Left colon (tissue), 2 donors: ENCODE measurements around the gene EHMT1. TPM values are rescaled to one million over a fixed set of nuclear protein-coding genes. Genes with fewer than 3 reads are reported as not detected.
"Not testable (repeated sequence)": the region's sequence is repeated elsewhere in the genome, so short reads cannot be mapped to it uniquely, and the experiment has no call there.

Source experiments
- ATAC-seq: fragments of 200-7000 bp; cut with Tn5 transposase; one replicate; pipeline ENCODE4 v1.9.1; 2020; ENCODE audit warnings: mild to moderate bottlenecking, moderate library complexity
- DNase-seq, 2 donors: peaks; one replicate each; pipeline ENCODE4 v3.0.0-alpha.2; 2020
- intact Hi-C, 2 donors: fragments of 100-400 bp; cut with DNase I in 1 of 2; cut with micrococcal nuclease in 1 of 2; formaldehyde crosslinking; loops; one replicate each; pipeline versions ENCODE4 v1.11.2 to v1.14.0; 2022; cut with DNase I, micrococcal nuclease
- total RNA-seq, 2 donors: library from RNA; stranded (reverse); fragmentation: NEBNext Ultra II Directional; extraction: Animal tissue kit (Norgen Biotek cat#: 25700); gene quantifications; one replicate each; pipeline ENCODE4 v1.2.1, GENCODE V29; 2021
- donor health status: DM: no; HTN: no; CAD: no.
- donor health status: DM: yes; HTN: yes; CAD: no.

Gene EHMT1
- total RNA-seq, 2 donors from 2014 or later = 72.2 to 98.4 TPM

DNA sequence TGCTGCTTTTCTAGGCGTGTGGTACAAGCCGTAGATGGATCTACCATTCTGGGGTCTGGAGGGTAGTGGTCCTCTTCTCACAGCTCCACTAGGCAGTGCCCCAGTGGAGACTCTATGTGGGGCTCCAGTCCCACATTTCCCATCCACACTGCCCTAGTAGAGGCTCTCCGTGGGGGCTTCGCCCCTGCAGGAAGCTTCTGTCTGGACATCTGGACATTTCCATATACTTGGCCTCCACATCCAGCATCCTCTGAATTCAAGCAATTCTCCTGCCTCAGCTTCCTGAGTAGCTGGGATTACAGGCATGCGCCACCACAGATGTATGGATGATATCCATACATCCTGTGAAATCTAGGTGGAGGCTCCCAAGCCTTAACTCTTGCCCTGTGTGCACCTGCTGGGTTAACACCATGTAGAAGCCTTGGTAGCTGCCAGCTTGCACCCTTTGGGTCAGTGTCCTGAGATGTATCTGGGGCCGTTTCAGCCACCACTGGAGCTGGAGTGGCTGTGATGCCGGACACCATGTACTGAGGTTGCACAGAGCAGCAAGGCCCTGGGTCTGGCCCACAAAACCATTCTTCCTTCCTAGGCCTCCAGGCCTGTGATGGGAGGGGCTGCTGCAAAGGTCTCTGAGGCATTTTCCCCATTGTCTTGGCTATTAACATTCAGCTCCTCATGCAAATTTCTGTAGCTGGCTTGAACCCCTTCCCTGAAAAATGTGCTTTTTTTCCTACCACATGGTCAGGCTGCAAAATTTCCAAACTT lies 84.0 kb downstream of the EHMT1 start:
- no peak for DNase-seq
- no peak for ATAC-seq
- intact Hi-C loops = no loop called here

DNA sequence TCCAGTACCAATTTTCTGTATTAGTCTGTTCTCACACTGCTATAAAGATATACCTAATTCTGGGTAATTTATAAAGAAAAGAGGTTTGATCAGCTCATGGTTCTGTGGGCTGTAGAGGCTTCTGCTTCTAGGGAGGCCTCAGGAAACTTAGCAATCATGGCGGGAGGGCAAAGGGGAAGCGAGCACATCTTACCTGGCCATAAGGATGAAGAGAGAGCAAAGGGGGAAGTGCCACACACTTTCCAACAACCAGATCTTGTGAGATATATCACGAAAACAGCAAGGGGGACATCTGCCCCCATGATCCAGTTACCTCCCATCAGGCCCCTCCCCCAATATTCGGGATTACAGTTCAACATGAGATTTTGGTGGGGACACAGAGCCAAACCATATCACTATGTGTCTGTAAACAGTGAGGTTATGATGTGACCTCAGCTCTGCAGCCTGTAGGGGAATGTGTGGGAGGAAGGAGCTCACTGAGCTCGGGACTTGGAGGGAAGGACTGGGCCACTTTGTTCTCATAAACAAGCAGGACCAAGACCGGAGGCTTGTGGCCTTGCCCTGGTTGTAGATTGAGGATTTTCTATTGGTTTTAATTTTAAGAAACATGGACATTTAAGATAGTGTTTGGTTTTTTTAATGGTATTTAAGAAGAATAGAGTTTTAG lies 85.2 kb downstream of the EHMT1 start:
- intact Hi-C loops = no loop called here
- no peak for ATAC-seq
- no peak for DNase-seq

DNA sequence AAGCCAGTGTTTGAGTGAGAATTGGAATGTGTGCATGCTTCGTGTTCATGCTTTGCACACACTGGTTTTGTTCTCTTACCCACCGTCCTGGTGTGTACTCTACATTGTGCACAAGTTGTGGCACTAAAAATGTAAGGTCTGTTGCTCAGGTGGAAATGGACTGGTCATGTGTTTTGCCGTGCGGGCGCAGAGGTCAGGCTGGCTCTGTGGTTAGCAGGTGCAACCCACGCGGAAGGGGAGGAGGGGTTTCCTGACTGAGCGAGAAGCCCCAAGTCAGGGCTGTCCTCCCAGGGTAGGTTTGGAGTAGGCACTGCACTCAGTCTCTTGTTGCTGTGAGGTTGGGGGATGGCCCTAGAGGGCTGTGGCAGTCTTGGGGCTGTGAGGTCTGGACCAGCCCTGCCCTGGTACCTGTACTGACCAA lies 86.6 kb downstream of the EHMT1 start:
- intact Hi-C loops = no loop called here
- DNase-seq = peak in 1 of 2 donors; percentile 29
- ATAC-seq = peak; percentile 25

DNA sequence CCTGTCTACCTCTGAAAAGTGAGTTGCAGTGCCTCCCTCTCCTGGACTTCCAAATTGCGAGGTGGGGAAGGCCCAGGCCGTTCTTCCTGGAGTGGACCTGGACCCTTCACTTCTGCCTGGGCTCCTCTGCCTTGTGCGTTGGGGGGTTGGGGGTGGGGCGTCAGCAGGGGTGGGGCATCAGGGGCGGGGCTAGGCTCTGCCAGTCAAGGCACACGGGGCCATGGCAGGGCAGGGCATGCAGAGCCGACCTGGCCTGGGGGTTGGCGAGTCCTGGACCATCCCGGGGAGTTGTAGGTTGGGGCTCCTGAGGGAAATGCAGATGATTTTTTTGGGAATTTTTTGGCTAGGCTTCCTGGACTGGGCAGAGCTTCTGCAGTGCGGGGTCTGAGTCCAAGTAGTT lies 87.1 kb downstream of the EHMT1 start:
- intact Hi-C loops = no loop called here
- DNase-seq (no peak), ATAC-seq (peak; percentile 26)

DNA sequence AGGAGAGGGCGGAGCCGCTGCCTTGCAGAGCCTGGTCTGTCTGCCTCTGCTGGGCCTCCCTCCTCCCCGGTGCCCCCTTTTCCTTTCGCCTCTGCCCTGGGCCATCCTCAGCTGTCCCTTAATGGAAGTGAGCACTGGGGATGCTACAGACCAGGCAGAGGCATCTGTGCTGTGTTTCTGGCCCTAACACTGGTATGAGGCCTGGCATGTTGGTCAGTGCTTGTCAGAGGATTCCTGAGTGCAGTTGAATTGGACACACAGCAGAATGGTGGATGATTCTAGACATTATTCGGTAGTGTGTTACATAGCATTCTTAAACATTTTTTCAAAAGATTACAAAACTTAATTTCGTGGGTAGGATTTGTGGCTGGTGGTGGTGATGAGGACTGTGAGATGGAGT lies 88.6 kb downstream of the EHMT1 start:
- intact Hi-C loops = no loop called here
- DNase-seq (no peak), ATAC-seq (no peak)

DNA sequence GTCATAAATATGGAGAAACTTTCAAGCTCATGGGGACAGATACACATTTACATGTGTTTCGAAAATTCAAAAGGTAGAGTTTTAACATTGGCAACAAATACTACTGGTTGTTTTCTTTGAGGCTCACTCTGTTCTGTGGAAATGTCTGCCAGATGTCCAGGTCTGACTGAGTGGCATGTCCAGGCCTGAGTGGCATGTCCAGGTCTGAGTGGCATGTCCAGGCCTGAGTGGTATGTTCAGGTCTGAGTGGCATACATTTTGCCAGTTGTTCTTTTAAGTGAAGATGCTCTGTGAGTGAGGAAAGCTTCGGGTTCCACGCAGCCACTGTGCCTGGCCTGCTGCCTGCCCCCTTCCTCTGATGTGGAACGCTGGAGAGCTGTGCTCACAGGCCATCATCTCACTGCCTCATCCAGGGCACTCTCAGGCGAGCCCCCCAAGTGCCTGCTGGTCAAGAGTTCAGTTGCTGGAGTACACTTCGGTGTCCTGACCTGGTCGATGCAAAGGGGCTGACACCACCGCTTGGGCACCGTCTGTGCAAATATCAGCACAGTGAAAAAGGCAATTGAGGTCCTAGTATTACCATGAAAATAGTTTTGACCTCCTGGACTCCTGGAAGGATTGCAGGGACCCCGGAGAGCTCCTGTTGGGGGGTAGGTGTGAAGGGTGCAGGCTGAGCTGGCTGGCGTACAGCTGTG lies 89.9 kb downstream of the EHMT1 start:
- ATAC-seq (no peak), DNase-seq (no peak)
- intact Hi-C loops = no loop called here

DNA sequence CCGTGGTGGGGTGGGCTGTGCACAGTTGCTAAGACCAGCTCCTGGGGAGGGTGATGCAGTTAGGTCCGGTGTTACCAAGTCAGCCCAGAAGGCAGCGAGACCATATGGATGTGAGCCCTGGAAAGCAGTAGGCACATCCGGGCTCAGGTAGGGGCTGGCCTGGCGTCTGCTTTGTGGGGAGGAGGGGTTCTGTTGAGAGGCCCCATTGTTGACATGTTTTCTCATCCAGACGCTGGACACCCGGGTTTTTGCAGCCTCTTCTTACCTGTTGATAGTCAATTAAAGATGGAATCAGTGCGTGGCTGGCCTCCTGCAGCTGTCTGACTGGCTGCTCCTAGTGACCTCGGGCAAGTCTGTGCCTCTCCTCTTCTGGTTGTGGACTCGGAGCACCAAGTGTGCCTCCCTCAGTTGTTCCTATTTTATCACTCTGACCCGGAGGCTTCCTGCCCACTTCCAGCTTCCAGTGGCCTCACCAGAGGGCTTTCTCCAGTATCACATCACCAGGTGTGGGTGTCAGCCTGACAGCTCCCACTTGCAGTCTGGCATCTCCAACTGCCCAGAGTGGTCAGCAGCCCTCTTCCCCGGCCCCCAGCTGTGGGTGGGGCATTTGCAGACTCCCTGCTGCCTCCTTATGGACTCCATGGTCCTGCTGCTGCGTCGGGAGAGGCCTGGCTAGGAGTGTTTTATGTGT lies 90.8 kb downstream of the EHMT1 start:
- ATAC-seq (no peak), DNase-seq (no peak)
- intact Hi-C loops = no loop called here

DNA sequence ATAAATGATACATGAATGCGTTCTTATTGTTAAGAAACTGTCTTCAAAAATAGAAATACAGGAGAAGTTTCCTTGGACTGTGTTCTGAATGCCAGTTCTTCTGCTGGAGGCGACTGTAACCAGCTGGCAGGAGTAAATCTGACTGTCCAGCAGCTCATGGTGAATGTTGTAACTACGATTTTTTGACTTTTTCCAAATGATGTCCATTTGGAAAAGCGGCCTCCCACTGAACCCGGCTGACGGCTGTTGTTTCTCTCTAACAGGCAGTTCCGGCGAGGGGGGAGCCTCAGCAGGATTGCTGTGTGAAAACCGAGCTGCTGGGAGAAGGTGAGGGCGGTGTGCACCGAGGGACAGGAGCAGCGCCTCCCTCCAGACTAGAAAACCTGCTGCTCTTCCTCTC lies 91.9 kb downstream of the EHMT1 start:
- intact Hi-C loops = no loop called here
- DNase-seq (no peak), ATAC-seq (no peak)

DNA sequence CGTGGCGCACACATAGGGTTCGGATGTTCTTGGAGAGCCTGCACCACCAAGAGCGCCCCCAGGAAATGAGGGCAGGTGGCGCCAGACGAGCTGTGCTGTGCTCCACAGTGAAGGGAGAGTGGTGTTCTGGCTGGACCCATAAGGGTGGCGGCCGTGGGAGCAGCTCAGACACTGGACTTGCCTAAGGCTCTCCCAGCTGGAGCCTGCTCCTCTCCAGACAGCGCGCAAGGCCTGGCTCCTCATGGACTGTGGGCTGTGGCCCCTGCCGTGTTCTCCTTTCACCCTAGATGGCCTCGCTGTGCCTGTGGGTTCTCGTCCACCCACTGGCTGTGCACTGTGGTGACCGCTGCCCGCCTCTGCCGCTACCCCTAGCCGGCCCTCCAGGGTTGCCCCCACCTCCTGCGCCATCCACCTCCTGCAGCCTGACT lies 92.9 kb downstream of the EHMT1 start:
- DNase-seq (no peak), ATAC-seq (no peak)
- intact Hi-C loops = no loop called here

DNA sequence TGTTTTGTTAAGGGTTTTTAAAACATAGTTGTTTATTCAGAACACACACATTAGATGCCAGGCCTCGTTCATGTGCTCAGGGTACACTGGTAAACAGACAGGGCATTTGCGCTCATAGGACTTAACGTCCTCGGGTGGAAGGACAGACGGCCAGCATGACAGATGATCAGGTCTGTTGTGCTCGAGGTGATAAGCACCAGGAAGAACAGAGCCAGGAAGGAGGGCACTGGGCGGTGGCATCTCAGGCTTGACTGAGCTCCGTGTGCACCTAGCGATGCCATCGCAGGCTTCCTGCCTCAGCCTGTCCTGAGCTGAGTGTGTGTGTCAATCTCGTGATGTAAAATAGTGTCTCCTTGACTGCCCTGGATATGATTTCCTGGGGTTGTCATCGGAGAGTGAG lies 96.5 kb downstream of the EHMT1 start:
- intact Hi-C loops = no loop called here
- DNase-seq (no peak), ATAC-seq (peak; percentile 26)

DNA sequence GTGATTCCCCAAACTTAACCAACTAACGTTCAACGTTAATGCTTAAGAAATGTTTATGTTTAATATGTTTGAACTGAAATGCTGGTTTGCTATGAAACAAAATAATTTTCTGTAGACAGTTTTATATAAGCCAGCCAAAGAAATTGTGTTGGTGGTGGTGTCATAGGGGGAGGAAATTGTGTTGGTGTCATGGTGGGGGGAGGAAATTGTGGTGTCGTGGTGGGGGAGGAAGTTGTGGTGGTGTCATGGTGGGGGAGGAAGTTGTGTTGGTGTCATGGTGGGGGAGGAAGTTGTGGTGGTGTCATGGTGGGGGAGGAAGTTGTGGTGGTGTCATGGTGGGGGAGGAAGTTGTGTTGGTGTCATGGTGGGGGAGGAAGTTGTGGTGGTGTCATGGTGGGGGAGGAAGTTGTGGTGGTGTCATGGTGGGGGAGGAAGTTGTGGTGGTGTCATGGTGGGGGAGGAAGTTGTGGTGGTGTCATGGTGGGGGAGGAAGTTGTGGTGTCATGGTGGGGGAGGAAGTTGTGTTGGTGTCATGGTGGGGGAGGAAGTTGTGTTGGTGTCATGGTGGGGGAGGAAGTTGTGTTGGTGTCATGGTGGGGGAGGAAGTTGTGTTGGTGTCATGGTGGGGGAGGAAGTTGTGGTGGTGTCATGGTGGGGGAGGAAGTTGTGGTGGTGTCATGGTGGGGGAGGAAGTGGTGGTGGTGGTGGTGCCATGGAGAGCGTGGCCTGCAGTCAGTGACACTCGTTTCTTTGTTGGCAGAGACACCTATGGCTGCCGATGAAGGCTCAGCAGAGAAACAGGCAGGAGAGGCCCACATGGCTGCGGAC lies 97.3 kb downstream of the EHMT1 start:
- ATAC-seq, intact Hi-C loops: not testable (repeated sequence)

DNA sequence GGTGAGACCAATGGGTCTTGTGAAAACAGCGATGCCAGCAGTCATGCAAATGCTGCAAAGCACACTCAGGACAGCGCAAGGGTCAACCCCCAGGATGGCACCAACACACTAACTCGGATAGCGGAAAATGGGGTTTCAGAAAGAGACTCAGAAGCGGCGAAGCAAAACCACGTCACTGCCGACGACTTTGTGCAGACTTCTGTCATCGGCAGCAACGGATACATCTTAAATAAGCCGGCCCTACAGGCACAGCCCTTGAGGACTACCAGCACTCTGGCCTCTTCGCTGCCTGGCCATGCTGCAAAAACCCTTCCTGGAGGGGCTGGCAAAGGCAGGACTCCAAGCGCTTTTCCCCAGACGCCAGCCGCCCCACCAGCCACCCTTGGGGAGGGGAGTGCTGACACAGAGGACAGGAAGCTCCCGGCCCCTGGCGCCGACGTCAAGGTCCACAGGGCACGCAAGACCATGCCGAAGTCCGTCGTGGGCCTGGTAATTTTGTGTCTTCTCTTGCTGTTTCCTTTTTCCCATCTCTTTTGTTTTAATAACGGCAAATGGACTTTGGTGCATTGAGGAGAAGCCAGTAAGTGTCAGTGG lies 98.0 kb downstream of the EHMT1 start:
- intact Hi-C loops = no loop called here
- no peak for ATAC-seq
- no peak for DNase-seq

More for the DNA sequence above, 97.3 kb downstream of the EHMT1 start:
- DNase-seq = not testable (repeated sequence)

DNA sequence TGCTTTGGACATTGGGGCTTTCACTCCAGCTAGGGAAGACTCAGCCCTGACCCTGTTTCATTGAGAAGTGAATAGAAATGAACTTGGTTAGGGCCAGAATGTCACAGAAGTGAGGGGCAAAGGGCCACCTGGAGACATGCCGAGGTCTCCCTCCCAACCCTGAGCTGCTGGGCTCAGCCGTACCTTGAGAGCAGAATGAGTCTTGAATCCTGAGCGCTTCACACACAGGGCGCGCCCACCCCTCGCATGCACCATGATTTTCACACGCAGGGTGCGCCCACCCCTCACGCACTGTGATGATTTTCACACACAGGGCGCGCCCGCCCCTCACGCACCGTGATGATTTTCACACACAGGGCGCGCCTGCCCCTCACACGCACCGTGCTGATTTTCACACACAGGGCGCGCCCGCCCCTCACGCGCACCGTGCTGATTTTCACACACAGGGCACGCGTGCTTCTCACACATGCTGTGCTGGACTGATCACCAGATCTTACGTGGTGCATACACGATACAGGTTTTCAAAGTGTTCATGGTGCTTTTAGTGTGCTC lies 99.0 kb downstream of the EHMT1 start:
- intact Hi-C loops = no loop called here
- ATAC-seq (peak; percentile 5), DNase-seq (no peak)

DNA sequence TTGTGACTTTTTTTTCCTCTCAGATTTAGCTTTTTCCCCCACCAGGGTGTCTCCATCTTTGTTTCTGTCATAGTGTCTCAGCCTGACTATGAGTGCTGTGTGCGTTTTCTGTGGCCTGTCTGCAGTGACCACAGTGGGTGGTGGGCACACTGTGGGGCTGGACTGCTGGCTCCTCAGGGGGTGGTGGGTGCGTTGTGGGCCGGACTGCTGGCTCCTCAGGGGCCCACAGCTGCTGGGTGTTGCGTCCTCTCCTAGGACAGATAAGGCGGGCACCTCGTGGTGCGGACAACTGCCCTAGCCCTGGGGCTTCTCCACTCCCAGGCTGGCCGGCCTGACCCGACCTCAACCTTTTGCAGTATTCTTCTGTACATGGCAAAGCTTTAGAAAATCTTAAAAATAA lies 100.4 kb downstream of the EHMT1 start:
- intact Hi-C loops = no loop called here
- ATAC-seq (no peak), DNase-seq (no peak)

DNA sequence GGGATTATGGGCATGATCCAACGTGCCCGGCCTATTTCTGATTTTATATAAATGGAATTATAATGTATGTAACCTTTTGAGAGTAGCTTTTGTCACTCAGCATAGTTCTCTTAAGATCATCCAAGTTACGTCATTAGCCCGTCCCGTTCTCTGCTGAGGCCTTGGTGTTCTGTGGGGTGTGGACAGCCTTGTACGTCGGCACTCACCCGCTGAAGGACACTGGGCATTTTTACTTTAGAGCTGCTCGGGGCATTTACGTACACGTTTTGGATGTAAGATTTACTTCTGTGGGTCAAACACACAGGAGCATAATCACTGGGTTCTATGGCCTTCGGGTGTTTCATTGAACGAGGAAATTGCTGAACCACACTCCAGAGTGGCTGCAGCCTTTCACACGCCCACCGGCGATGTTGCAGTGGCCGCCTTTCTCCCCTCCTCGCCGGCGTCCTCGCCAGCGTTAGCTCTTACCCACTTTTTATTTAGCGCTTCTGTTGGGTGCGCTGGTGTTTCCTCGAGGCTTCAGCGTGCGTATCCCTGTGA lies 101.8 kb downstream of the EHMT1 start:
- ATAC-seq (no peak), DNase-seq (no peak)
- intact Hi-C loops = no loop called here

DNA sequence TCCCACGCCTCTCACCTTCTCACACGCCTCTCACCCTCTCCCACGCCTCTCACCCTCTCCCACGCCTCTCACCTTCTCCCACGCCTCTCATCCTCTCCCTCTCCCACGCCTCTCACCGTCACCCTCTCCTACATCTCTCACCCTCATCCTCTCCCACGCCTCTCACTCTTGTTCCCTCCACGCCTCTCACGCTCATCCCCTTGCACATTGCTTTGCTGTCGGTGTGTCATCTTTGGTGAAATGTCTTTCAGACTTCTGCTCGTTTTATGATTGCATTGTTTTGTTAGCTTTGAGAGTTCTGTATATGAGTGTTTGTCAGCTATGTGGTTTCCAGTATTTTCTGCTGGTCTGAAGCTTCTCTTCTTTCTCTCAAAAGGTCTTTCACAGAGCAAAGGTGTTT lies 102.7 kb downstream of the EHMT1 start:
- intact Hi-C loops = no loop called here
- no peak for ATAC-seq
- no peak for DNase-seq

DNA sequence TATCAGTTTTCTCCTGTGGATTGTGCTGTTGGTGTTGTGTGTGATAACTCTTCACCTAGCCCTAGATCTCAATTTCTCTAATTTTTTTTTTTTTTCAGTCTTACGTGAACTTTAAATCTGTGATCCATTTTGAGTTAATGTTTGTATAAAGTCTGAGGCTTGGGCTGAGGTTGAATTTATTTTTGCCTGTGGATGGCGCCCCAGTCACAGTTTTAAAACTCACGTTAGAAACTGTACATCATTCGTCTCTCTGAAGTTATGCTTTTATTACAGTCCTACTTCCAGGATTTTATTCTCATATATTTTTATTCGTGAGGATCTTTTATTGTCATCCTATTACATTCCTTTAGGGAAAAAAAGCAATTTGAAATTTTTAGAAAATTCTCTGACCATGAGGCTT lies 103.1 kb downstream of the EHMT1 start:
- no peak for DNase-seq
- intact Hi-C loops = no loop called here
- ATAC-seq = no peak

DNA sequence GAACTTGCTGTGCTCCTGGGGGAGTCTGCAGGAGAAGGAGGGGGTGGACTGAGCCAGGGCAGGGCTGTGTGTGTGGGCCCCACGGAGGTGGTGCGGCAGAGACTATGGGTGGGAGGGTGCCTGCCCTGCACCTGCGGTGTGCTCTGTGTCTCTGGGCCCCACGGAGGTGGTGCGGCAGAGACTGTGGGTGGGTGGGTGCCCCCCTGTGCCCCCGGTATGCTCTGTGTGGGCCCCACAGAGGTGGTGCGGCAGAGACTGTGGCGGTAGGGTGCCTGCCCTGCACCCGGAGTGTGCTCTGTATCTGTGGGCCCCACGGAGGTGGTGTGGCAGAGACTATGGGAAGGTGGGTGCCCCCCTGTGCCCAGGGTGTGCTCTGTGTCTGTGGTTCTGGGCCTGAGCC lies 103.7 kb downstream of the EHMT1 start:
- no peak for DNase-seq
- no peak for ATAC-seq
- intact Hi-C loops = no loop called here
